Upper lobe of left lung (tissue), 6 donors: Measurements from ENCODE around the gene PUSL1. TPM values are rescaled to one million over a fixed set of nuclear protein-coding genes. Genes with fewer than 3 reads are reported as not detected.

ENCODE experiments used
- ATAC-seq, 2 donors: fragments of 200-7000 bp; cut with Tn5 transposase; one replicate each; pipeline ENCODE4 v1.9.1; 2022; ENCODE audit warnings: mild to moderate bottlenecking in 2 of 2, moderate library complexity in 2 of 2; ENCODE audit not compliant: low FRiP score in 2 of 2
- DNase-seq, 2 donors: peaks; one replicate each; pipeline ENCODE4 v3.0.0-alpha.2; 2019 to 2020
- H3K27ac ChIP-seq, 4 donors: fragments of 200-600 bp; sonication (generic); one replicate each; pipeline ENCODE4 v1.5.1; 2016 to 2019
- H3K27me3 ChIP-seq, 4 donors: fragments of 200-600 bp; sonication (generic); one replicate each; pipeline ENCODE4 v1.5.1; 2017 to 2019
- H3K36me3 ChIP-seq, 4 donors: fragments of 200-600 bp; sonication (generic); one replicate each; pipeline ENCODE4 v1.5.1; 2016 to 2019
- H3K4me1 ChIP-seq, 4 donors: fragments of 200-600 bp; sonication (generic); one replicate each; pipeline ENCODE4 v1.5.1; 2018 to 2019
- H3K4me3 ChIP-seq, 4 donors: fragments of 200-600 bp; sonication (generic); one replicate each; pipeline ENCODE4 v1.5.1; 2017 to 2019; ENCODE audit warnings: mild to moderate bottlenecking in 2 of 4, moderate library complexity in 1 of 4
- H3K9me3 ChIP-seq, 4 donors: fragments of 200-600 bp; sonication (generic); one replicate each; pipeline ENCODE4 v1.5.1; 2018 to 2019
- EP300 ChIP-seq, 4 donors: sonication (generic); formaldehyde crosslinking; IDR thresholded peaks; one replicate each; pipeline ENCODE4 v1.5.1; 2017; ENCODE audit warnings: antibody characterized with exemption in 4 of 4, control low read depth in 2 of 4
- POLR2A ChIP-seq, 4 donors: fragments of 450-650 bp; IDR thresholded peaks; one replicate each; pipeline ENCODE4 v1.5.1; 2016 to 2017; ENCODE audit warnings: antibody characterized with exemption in 4 of 4, mild to moderate bottlenecking in 2 of 4
- POLR2AphosphoS5 ChIP-seq, 2 donors: sonication (generic); formaldehyde crosslinking; IDR thresholded peaks; one replicate each; pipeline ENCODE4 v1.5.1; 2017; ENCODE audit warnings: antibody characterized with exemption in 2 of 2
- WGBS, 2 donors: methylation state at CpG; one replicate each; pipeline ENCODE4 v1.1.5; 2017 to 2018; 5-methylcytosine and 5-hydroxymethylcytosine counted together
- total RNA-seq, 6 donors: library from RNA; depleted of rRNA in 4 of 6; stranded (reverse); fragments of >200 nt in 4 of 6; gene quantifications; one replicate each; pipeline versions ENCODE4 v1.1.0 to v1.2.1, GENCODE V29; 2016 to 2021
- TF ChIP-seq, protein P1 (sequence below), 6 experiments: fragments of 450-650 bp in 4 of 6; fragments of 200-600 bp in 2 of 6; sonication (generic) in 2 of 6; IDR thresholded peaks; one replicate each; pipeline ENCODE4 v1.5.1; 2016 to 2019; ENCODE audit warnings: antibody characterized with exemption in 6 of 6
- donor health status: DM: no; HTN: no; CAD: no; lungs with moderate emphysema.
- donor health status: DM: no; HTN: yes; CAD: no; lungs with severe emphysema.

PUSL1 gene
- total RNA-seq, 6 donors from 2014 or later: 16.8 to 38.8 (median 23.0) TPM

DNA sequence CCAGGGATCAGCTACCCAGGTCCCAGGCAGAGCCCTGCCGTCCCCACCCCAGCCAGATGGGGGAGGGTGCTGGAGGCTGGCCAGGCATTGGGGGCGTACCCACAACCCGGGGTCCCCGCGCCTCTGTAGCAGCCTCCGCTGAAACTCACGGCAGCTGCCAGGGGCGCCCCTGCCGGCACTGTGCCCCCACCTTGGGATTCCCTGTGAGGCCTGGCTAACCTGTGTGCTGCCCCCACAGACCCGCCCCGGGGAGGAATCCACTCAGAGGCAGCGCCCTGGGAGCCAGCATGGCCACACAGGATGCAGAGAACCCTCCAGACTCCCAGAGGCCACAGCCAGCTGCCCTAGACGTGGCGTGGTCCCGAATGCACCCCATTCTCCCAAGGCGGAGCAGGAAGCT is 37.0 kb downstream of the PUSL1 start:
- H3K4me1 ChIP-seq: peaks cover 33 to 53% (median 45%) of the 10 kb centered on the region in 4 donors
- DNase-seq (peak; percentile 47 to 83), ATAC-seq (peak in 1 of 2 donors; percentile 8)
- TF ChIP-seq, protein P1, sequence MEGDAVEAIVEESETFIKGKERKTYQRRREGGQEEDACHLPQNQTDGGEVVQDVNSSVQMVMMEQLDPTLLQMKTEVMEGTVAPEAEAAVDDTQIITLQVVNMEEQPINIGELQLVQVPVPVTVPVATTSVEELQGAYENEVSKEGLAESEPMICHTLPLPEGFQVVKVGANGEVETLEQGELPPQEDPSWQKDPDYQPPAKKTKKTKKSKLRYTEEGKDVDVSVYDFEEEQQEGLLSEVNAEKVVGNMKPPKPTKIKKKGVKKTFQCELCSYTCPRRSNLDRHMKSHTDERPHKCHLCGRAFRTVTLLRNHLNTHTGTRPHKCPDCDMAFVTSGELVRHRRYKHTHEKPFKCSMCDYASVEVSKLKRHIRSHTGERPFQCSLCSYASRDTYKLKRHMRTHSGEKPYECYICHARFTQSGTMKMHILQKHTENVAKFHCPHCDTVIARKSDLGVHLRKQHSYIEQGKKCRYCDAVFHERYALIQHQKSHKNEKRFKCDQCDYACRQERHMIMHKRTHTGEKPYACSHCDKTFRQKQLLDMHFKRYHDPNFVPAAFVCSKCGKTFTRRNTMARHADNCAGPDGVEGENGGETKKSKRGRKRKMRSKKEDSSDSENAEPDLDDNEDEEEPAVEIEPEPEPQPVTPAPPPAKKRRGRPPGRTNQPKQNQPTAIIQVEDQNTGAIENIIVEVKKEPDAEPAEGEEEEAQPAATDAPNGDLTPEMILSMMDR (IDR thresholded peaks at IDR 0.05): no peak
- TF ChIP-seq POLR2AphosphoS5 (IDR thresholded peaks at IDR 0.05) (no peak), POLR2A (IDR thresholded peaks at IDR 0.05) (no peak), EP300 (IDR thresholded peaks at IDR 0.05) (no peak)
- H3K27ac ChIP-seq: peak overlapping the region; percentile 40 to 89 (median 72)
- H3K27me3 ChIP-seq: no peaks in the 10 kb centered on the region
- H3K9me3 ChIP-seq: no peaks in the 10 kb centered on the region
- H3K4me3 ChIP-seq: peak overlapping the region in 1 of 4 donors; percentile 7
- peaks cover 0 to 16% (median 6%) of the 10 kb centered on the region in 4 donors for H3K36me3 ChIP-seq
- 70 to 75% methylated on average over 2 to 15 of the region's 16 CpGs for WGBS, 2 donors

DNA sequence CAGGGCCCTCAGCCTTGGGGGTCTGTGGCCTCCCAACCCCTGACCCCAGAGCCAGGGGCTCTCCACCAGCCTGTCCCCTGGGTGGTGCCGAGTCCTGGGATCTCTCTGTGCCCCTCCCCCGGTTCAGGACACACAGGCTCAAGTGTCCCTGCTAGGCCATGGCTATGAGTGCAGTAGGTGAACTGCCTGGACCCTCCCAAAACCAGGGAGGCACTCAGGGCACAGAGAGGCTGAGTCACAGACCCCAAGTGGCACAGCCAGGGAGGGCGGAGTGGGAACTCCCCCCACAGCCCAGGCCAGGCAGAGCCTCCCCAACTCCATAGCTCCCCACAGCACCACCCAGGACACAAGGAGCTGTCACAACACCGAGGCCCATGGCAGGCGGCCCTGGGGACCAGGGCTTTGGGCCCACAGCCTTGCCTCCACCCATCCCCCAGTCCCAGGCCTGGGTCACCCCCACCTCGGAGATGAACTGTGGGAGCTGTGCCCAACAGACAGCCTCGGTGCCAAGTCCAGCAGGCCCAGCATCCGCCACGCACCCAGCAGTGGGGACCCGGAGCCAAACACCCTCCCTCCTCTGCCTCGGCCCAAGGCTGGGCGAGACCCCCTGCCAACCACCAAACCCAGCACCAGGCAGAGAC is 37.6 kb downstream of the PUSL1 start:
- Histone ChIP-seq H3K27me3 (no peaks in the 10 kb centered on the region), H3K27ac (peak overlapping the region; percentile 40 to 89 (median 72)), H3K4me3 (no peak overlapping the region), H3K36me3 (peaks cover 0 to 10% (median 2%) of the 10 kb centered on the region in 4 donors), H3K9me3 (no peaks in the 10 kb centered on the region), H3K4me1 (peaks cover 33 to 53% (median 45%) of the 10 kb centered on the region in 4 donors)
- DNase-seq (peak in 1 of 2 donors; percentile 65), ATAC-seq (no peak)
- 65 to 67% methylated on average over 3 to 9 of the region's 12 CpGs for whole genome bisulfite sequencing, 2 donors
- TF ChIP-seq POLR2A (IDR thresholded peaks at IDR 0.05) (no peak), POLR2AphosphoS5 (IDR thresholded peaks at IDR 0.05) (no peak), EP300 (IDR thresholded peaks at IDR 0.05) (no peak)
- TF ChIP-seq, protein P1 (IDR thresholded peaks at IDR 0.05): no peak

DNA sequence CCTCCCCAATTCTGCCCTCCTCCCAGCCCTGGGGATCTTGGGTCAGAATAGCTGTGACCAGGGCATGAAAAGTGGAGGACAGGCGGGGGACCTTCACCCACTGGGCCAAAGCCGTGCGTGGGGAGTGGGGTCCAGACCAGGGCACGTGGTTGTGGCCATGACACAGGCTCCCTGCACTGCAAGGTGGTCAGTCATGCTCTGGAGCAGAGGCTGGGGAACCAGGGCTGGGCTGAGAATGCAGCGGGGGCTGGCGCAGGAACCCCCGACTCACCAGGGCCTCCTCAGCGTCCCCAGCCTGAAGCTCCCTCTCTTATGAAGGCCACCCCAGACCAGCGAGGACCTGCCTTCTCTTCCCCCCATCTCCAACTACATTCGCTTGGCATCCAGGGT is 38.1 kb downstream of the PUSL1 start:
- Histone ChIP-seq H3K4me1 (peaks cover 33 to 56% (median 48%) of the 10 kb centered on the region in 4 donors), H3K4me3 (no peak overlapping the region), H3K27ac (peak overlapping the region; percentile 40 to 89 (median 72)), H3K27me3 (no peaks in the 10 kb centered on the region), H3K36me3 (peaks cover 0 to 5% (median 0%) of the 10 kb centered on the region in 4 donors), H3K9me3 (no peaks in the 10 kb centered on the region)
- DNase-seq (peak in 1 of 2 donors; percentile 51), ATAC-seq (no peak)
- 92 to 100% methylated on average over 6 to 10 of the region's 10 CpGs for WGBS, 2 donors
- TF ChIP-seq POLR2AphosphoS5 (IDR thresholded peaks at IDR 0.05) (no peak), POLR2A (IDR thresholded peaks at IDR 0.05) (no peak), EP300 (IDR thresholded peaks at IDR 0.05) (no peak)
- TF ChIP-seq, protein P1 (IDR thresholded peaks at IDR 0.05): no peak

DNA sequence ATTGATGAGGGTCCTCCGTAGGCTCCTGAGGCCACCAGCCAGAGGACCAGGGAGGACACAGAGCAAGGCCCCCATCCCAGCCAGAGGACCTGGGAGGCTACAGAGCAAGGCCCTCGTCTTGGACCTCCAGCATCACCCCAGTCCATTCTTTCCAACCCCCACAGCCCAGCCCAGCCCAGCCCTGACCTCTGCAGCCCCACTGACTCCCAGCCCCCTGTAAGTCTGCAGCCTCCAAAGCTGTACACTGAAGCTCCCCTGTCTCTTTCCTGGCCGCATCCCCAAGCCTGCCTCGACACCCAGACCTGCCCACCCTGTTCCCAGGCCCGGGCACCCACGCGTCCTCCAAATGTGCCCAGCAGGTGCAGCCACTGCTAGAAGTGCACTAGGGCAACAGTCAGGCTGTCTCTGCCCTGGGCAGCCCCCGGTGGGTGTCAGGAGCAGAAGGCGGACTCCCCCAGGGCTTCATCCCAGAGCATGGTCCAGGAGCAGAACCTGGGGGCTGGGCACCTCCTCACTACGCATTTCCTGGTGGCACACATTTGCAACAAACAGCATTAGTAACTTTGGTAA is 38.7 kb downstream of the PUSL1 start:
- WGBS, 2 donors: 73 to 91% methylated on average over 9 to 10 of the region's 10 CpGs
- no peak for ATAC-seq
- TF ChIP-seq, protein P1 (IDR thresholded peaks at IDR 0.05): no peak
- TF ChIP-seq POLR2A (IDR thresholded peaks at IDR 0.05): no peak
- no peak for TF ChIP-seq EP300 (IDR thresholded peaks at IDR 0.05)
- TF ChIP-seq POLR2AphosphoS5 (IDR thresholded peaks at IDR 0.05): no peak
- peak in 1 of 2 donors; percentile 75 for DNase-seq
- Histone ChIP-seq H3K9me3 (no peaks in the 10 kb centered on the region), H3K36me3 (no peaks in the 10 kb centered on the region), H3K27ac (peak overlapping the region; percentile 60 to 89 (median 70)), H3K4me3 (peak overlapping the region in 3 of 4 donors; percentile 77 to 93 (median 89)), H3K4me1 (peaks cover 33 to 62% (median 52%) of the 10 kb centered on the region in 4 donors), H3K27me3 (no peaks in the 10 kb centered on the region)
